AML-193 (cell line): ENCODE data around the gene FSIP1.
"Not testable (repeated sequence)": the region's sequence is repeated elsewhere in the genome, so short reads cannot be mapped to it uniquely, and the experiment has no call there.

ENCODE experiments used
- DNase-seq, 2 experiments: peaks; one replicate each; lab custom pipeline; 2025; lab: John Stamatoyannopoulos, UW

FSIP1 gene

GRCh38 chr15:39782441-39783138, at the start of gene FSIP1:
Gene FSIP1, minus strand, starts transcription at chr15:39782841. Its CDS starts 6,317 bp downstream, at chr15:39776524.
- DNase-seq, result peak; percentile 89 to 90

- no peak for DNase-seq
Measured at GRCh38 chr15:39830166-39830565, 47.5 kb upstream of the FSIP1 start.

- no peak for DNase-seq
Measured at GRCh38 chr15:39828374-39828931, 45.8 kb upstream of the FSIP1 start.

- no peak for DNase-seq
Measured at GRCh38 chr15:39826975-39827374, 44.3 kb upstream of the FSIP1 start.

GRCh38 chr15:39823634-39824033, 41.0 kb upstream of the FSIP1 start:
- no peak for DNase-seq

- no peak for DNase-seq
Measured at GRCh38 chr15:39820050-39820602, 37.5 kb upstream of the FSIP1 start.

- DNase-seq, result no peak
Measured at GRCh38 chr15:39819533-39819932, 36.9 kb upstream of the FSIP1 start.

GRCh38 chr15:39817892-39818291, 35.3 kb upstream of the FSIP1 start:
- DNase-seq, result no peak

GRCh38 chr15:39814489-39814888, 31.8 kb upstream of the FSIP1 start:
- DNase-seq, result no peak

- not testable (repeated sequence) for DNase-seq
Measured at GRCh38 chr15:39812651-39813050, 30.0 kb upstream of the FSIP1 start.

GRCh38 chr15:39808909-39809308, 26.3 kb upstream of the FSIP1 start:
- DNase-seq, result no peak

GRCh38 chr15:39807791-39808190, 25.1 kb upstream of the FSIP1 start:
- DNase-seq, result no peak

GRCh38 chr15:39804026-39804425, 21.4 kb upstream of the FSIP1 start:
- DNase-seq, result no peak

- DNase-seq, result no peak
Measured at GRCh38 chr15:39803016-39803415, 20.4 kb upstream of the FSIP1 start.

- DNase-seq, result no peak
Measured at GRCh38 chr15:39801641-39802309, 19.1 kb upstream of the FSIP1 start.

GRCh38 chr15:39799552-39800011, 16.9 kb upstream of the FSIP1 start:
- DNase-seq, result peak; percentile 20 to 28

GRCh38 chr15:39798382-39798781, 15.7 kb upstream of the FSIP1 start:
- DNase-seq, result no peak

GRCh38 chr15:39797407-39797806, 14.8 kb upstream of the FSIP1 start:
- no peak for DNase-seq

GRCh38 chr15:39796601-39797000, 14.0 kb upstream of the FSIP1 start:
- DNase-seq, result no peak

- DNase-seq, result no peak
Measured at GRCh38 chr15:39795486-39795885, 12.8 kb upstream of the FSIP1 start.

- DNase-seq, result no peak
Measured at GRCh38 chr15:39794954-39795353, 12.3 kb upstream of the FSIP1 start.

- DNase-seq, result no peak
Measured at GRCh38 chr15:39793923-39794322, 11.3 kb upstream of the FSIP1 start.

GRCh38 chr15:39792844-39793335, 10.2 kb upstream of the FSIP1 start:
- DNase-seq, result no peak
